Bladder microvascular endothelial cell (primary cell): ENCODE measurements around the gene C5orf63. TPM values are rescaled to one million over a fixed set of nuclear protein-coding genes. Genes with fewer than 3 reads are reported as not detected.

Experiments used
- total RNA-seq: library from RNA; depleted of rRNA; stranded (reverse); fragments of >200 nt; gene quantifications from 2 replicates; pipeline ENCODE4 v1.2.3, GENCODE V29; 2014

The C5orf63 gene
- 1.6 and 3.2 TPM in 2 replicates for total RNA-seq

GRCh38 chr5:127072861-127073846 is at the start of gene C5orf63:
TSS of gene C5orf63 (minus strand) at chr5:127073502. CDS start at chr5:127058995, 14,507 bp downstream.

GRCh38 chr5:127030259-127031146 is 42.8 kb downstream of the C5orf63 start, which contains the start of gene MARCHF3:
TSS of gene MARCHF3 (minus strand) at chr5:127030558. CDS start at chr5:126918171, 112,387 bp downstream.

Other genes starting within 250 kb of the C5orf63 start
- gene MARCHF3, start 42.9 kb downstream of the C5orf63 start, total RNA-seq, result 41.4 and 133 TPM in 2 replicates
- 0.16 and 1.8 TPM in 2 replicates for gene MEGF10, start 217.3 kb upstream of the C5orf63 start, total RNA-seq